GM10266 (cell line): ENCODE results near the gene IFI6.

Experiments used
- DNase-seq: peaks from one replicate; pipeline ENCODE4 v3.0.0; 2012; ENCODE audit errors: extremely low spot score
- CTCF ChIP-seq: IDR thresholded peaks from 2 replicates; pipeline ENCODE4 v1.5.1; 2012; ENCODE audit warnings: mild to moderate bottlenecking, low read depth; ENCODE audit not compliant: control insufficient read depth, insufficient read depth; ENCODE audit errors: missing control alignments

IFI6 gene

GRCh38 chr1:27656157-27656893, 15.7 kb downstream of the IFI6 start:
- DNase-seq, result no peak
- no peak for TF ChIP-seq CTCF

GRCh38 chr1:27655151-27655937, 16.6 kb downstream of the IFI6 start:
- no peak for TF ChIP-seq CTCF
- DNase-seq, result no peak

- no peak for TF ChIP-seq CTCF
- DNase-seq, result no peak
Observed at GRCh38 chr1:27652111-27652864, 19.7 kb downstream of the IFI6 start.

- no peak for TF ChIP-seq CTCF
- no peak for DNase-seq
Observed at GRCh38 chr1:27650539-27651175, 21.3 kb downstream of the IFI6 start.

GRCh38 chr1:27650171-27650538, 21.8 kb downstream of the IFI6 start:
- DNase-seq, result no peak
- no peak for TF ChIP-seq CTCF

DNA sequence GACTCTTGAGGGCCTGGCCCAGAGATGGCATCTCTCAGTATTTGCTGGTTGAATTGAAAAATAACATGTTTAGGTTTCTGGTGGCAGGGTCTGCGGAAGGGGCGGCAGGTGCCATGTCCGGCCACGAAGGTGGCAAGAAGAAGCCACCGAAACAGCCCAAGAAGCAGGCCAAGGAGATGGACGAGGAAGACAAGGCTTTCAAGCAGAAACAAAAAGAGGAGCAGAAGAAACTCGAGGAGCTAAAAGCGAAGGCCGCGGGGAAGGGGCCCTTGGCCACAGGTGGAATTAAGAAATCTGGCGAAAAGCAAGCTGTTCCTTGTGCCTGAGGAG, 22.7 kb downstream of the IFI6 start:
- no peak for TF ChIP-seq CTCF
- no peak for DNase-seq
